OCI-LY1 (cell line): ENCODE results near the gene TMEM52.

Experiments used
- H2AFZ ChIP-seq: fragments of 200-600 bp; sonication (generic), shearing (Covaris generic); 2 replicates; pipeline ENCODE4 v1.6.0; 2014; ENCODE audit warnings: antibody characterized with exemption, mild to moderate bottlenecking, low read length
- H3F3A ChIP-seq: fragments of 200-600 bp; sonication (generic), shearing (Covaris generic); 2 replicates; pipeline ENCODE4 v1.6.0; 2014; ENCODE audit warnings: mild to moderate bottlenecking, antibody characterized with exemption, low read length, moderate library complexity; ENCODE audit not compliant: insufficient read depth
- H3K27ac ChIP-seq: fragments of 200-600 bp; sonication (generic); 2 replicates; pipeline ENCODE4 v1.5.1; 2014; ENCODE audit warnings: low read length, mixed run types, mild to moderate bottlenecking, low read depth; ENCODE audit not compliant: poor library complexity, severe bottlenecking
- H3K27me3 ChIP-seq: fragments of 200-600 bp; sonication (generic); 2 replicates; pipeline ENCODE4 v1.6.0; 2014; ENCODE audit warnings: antibody characterized with exemption, mild to moderate bottlenecking, low read length, moderate library complexity; ENCODE audit not compliant: insufficient read depth
- H3K36me3 ChIP-seq: fragments of 200-600 bp; sonication (generic); 2 replicates; pipeline ENCODE4 v1.6.1; 2014; ENCODE audit warnings: mild to moderate bottlenecking, antibody characterized with exemption, low read length, moderate library complexity, mixed read lengths; ENCODE audit not compliant: insufficient read depth
- H3K4me1 ChIP-seq: fragments of 200-600 bp; sonication (generic); 2 replicates; pipeline ENCODE4 v1.5.1; 2014; ENCODE audit warnings: mild to moderate bottlenecking, low read length, moderate library complexity; ENCODE audit not compliant: insufficient read depth, severe bottlenecking
- H3K4me2 ChIP-seq: fragments of 200-600 bp; sonication (generic), shearing (Covaris generic); 2 replicates; pipeline ENCODE4 v1.6.1; 2014; ENCODE audit warnings: low read length
- H3K4me3 ChIP-seq: fragments of 200-600 bp; sonication (generic); 2 replicates; pipeline ENCODE4 v1.5.1; 2014; ENCODE audit warnings: low read length, low read depth, mild to moderate bottlenecking, mixed read lengths; ENCODE audit not compliant: poor library complexity, severe bottlenecking
- H3K79me2 ChIP-seq: fragments of 200-600 bp; shearing (Covaris generic); 2 replicates; pipeline ENCODE4 v1.6.1; 2016; ENCODE audit warnings: mixed run types, low read length, mixed read lengths; ENCODE audit not compliant: insufficient read depth
- H3K9ac ChIP-seq: fragments of 200-600 bp; sonication (generic), shearing (Covaris generic); 2 replicates; pipeline ENCODE4 v1.6.1; 2014; ENCODE audit warnings: mild to moderate bottlenecking, low read length, mixed read lengths
- H3K9me2 ChIP-seq: fragments of 200-600 bp; sonication (generic), shearing (Covaris generic); 2 replicates; pipeline ENCODE4 v1.6.1; 2014; ENCODE audit warnings: low read depth, mild to moderate bottlenecking, low read length, mixed read lengths
- H3K9me3 ChIP-seq: fragments of 200-600 bp; shearing (Covaris generic); 2 replicates; pipeline ENCODE4 v1.6.1; 2014; ENCODE audit warnings: low read length, mixed read lengths
- H4K20me1 ChIP-seq: fragments of 200-600 bp; sonication (generic), shearing (Covaris generic); 2 replicates; pipeline ENCODE4 v1.6.0; 2016; ENCODE audit warnings: mild to moderate bottlenecking, low read length; ENCODE audit not compliant: insufficient read depth
- EZH2 ChIP-seq: fragments of 200-600 bp; sonication (generic), shearing (Covaris generic); IDR thresholded peaks from 2 replicates; pipeline ENCODE4 v1.8.0; 2017; ENCODE audit warnings: borderline replicate concordance, mixed run types, mild to moderate bottlenecking, antibody characterized with exemption, low read length, moderate library complexity, mixed read lengths
- TF ChIP-seq, protein P1 (sequence below): fragments of 200-600 bp; sonication (generic), shearing (Covaris generic); IDR thresholded peaks from 2 replicates; pipeline ENCODE4 v1.5.1; 2017; ENCODE audit warnings: mild to moderate bottlenecking, antibody characterized with exemption, low read length, moderate library complexity, mixed read lengths

TMEM52 gene

DNA sequence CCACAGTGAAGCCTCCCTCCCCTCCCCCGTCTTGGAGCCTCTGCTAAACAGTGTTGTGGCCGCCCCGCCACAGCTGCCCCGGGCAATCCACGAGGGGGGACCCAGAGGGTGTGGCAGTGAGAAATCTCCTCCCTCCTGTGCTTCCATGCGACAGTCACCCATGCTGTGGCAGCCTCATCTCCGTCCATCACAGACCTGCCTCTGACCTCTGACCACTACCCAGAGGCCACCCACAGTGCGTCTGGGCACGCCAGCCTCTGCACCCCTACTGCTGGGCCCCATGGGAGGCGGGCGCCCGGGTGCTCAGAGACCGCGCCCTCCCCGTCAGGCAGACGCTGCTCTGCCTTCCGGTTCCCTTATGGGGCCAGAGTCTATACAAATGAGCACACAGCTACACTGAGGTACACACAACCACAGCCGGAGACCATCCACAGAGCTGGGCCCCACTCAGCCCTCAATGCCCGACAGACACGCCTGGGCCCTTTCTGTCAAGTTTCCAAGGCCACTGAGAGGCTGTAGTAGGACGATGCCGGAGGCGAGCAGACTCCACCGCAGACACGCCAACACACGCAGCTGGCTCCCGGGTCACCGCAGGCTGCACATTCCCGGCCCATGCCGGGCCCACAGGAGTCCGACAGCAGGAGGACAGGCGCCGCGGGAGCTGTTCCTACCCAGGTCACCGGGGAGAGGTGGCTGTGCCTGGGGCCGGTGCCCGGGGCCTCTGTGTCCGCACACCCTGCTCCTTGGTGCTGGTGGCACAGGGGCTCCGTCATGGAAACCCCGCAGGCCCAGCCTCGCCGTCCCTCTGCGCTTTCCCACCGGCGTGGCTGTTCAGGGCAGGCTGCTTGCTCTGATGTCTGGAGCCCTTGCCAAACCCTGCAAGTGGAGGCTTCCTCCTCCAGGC, 23.9 kb upstream of the TMEM52 start:
- Histone ChIP-seq H3F3A (no peaks in the 10 kb centered on the region), H3K4me2 (peak overlapping the region; percentile 58), H3K27ac (no peak overlapping the region), H3K4me3 (peak overlapping the region; percentile 43), H3K4me1 (peaks cover 16% of the 10 kb centered on the region), H3K27me3 (peaks cover 5% of the 10 kb centered on the region; the same call in 1 of the 2 replicates), H3K36me3 (no peaks in the 10 kb centered on the region), H2AFZ (no peak overlapping the region), H3K9ac (peak overlapping the region; percentile 23; the same call in 1 of the 2 replicates), H3K9me3 (no peaks in the 10 kb centered on the region), H3K79me2 (no peaks in the 10 kb centered on the region), H3K9me2 (no peaks in the 10 kb centered on the region), H4K20me1 (no peaks in the 10 kb centered on the region)
- no peak for TF ChIP-seq EZH2
- TF ChIP-seq, protein P1, sequence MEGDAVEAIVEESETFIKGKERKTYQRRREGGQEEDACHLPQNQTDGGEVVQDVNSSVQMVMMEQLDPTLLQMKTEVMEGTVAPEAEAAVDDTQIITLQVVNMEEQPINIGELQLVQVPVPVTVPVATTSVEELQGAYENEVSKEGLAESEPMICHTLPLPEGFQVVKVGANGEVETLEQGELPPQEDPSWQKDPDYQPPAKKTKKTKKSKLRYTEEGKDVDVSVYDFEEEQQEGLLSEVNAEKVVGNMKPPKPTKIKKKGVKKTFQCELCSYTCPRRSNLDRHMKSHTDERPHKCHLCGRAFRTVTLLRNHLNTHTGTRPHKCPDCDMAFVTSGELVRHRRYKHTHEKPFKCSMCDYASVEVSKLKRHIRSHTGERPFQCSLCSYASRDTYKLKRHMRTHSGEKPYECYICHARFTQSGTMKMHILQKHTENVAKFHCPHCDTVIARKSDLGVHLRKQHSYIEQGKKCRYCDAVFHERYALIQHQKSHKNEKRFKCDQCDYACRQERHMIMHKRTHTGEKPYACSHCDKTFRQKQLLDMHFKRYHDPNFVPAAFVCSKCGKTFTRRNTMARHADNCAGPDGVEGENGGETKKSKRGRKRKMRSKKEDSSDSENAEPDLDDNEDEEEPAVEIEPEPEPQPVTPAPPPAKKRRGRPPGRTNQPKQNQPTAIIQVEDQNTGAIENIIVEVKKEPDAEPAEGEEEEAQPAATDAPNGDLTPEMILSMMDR: no peak

DNA sequence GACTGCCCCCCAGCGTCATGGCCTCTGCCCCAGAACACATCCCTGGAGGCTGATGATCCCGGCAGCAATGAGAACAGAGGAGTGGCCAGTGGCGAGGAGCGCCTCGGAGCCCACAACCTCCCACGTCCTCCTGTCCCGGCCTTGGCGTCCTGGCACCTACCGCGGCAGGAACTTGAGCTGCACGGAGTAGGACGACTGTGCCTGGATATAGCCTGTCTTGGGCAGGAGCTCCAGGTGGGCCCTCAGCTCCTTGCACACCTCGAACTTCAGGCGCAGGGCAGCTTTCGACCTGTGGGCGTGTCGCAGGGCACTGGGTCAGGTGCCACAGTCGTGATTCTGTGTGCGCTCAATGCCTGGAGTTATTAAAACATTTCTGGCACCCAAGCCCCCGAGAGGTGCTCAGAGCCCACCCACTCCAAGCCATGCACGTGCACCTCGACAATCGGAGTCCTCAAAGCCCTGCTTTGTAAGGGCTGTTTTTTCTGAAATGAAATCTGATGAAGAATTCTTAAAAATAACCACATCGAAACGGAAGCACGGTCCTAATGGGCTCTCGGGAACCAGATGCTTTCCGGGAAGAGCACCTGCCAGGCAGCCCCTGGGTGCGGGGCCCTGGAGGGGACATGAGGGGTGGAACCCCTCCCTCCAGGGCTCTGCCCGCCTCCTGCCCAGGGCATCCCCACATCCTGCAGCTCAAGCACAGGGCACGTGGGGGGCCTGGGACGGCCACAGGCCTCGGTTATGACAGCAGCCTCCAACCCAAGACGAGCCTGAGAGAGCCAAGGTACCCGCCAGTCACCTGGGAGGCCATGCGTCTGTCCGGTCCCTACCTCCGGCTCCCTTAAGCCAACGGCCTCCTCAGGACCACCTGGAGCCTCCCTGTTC, 23.0 kb upstream of the TMEM52 start:
- H3K27ac ChIP-seq: no peak overlapping the region
- H3K4me1 ChIP-seq: peaks cover 16% of the 10 kb centered on the region
- H3K4me3 ChIP-seq: peak overlapping the region; percentile 43
- H3K79me2 ChIP-seq: no peaks in the 10 kb centered on the region
- no peak overlapping the region; the same call in 1 of the 2 replicates for H3K9ac ChIP-seq
- no peaks in the 10 kb centered on the region for H3K9me2 ChIP-seq
- H3K27me3 ChIP-seq: peaks cover 5% of the 10 kb centered on the region; the same call in 1 of the 2 replicates
- no peaks in the 10 kb centered on the region for H3K36me3 ChIP-seq
- H4K20me1 ChIP-seq: no peaks in the 10 kb centered on the region
- TF ChIP-seq EZH2: no peak
- TF ChIP-seq, protein P1: no peak
- H3F3A ChIP-seq: no peaks in the 10 kb centered on the region
- no peak overlapping the region for H2AFZ ChIP-seq
- H3K4me2 ChIP-seq: peak overlapping the region; percentile 58; the same call in 1 of the 2 replicates
- no peaks in the 10 kb centered on the region for H3K9me3 ChIP-seq

DNA sequence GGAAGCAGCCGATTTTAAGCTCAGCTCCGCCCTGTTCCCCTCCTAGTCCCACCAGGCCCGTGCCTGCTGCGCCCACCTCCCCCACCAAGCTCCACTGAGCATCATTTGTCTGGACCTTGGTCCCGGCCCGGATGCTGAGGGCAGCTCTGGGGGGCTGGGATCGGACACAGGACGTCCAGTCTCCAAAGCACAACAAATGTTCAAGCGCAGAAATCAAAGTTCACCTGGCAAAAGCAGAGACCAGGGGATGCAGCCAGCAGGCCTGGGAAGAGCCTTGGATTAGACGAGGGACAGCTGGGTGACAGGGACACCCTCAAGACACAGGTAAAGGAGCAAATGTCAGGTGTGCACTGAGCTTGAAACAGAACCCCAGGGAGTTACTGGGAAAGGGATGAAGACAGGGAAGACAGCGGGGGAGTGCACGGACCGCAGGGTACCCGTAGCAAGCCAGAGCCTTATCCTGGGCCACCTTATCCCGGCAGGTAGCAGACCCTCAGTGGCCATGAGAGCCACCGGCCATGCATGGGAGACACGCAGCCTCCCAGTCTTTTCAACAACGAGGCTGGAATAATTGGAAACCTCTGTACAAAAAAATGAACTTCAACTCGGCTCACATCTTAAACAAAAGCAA, 22.2 kb upstream of the TMEM52 start:
- H3K9me2 ChIP-seq: no peaks in the 10 kb centered on the region
- H3K9me3 ChIP-seq: no peaks in the 10 kb centered on the region
- no peak overlapping the region for H3K27ac ChIP-seq
- H3K36me3 ChIP-seq: no peaks in the 10 kb centered on the region
- TF ChIP-seq, protein P1: no peak
- no peak for TF ChIP-seq EZH2
- peaks cover 16% of the 10 kb centered on the region for H3K4me1 ChIP-seq
- H2AFZ ChIP-seq: no peak overlapping the region
- H3K9ac ChIP-seq: no peak overlapping the region
- no peaks in the 10 kb centered on the region for H3K79me2 ChIP-seq
- no peaks in the 10 kb centered on the region for H4K20me1 ChIP-seq
- no peak overlapping the region for H3K4me2 ChIP-seq
- H3F3A ChIP-seq: no peaks in the 10 kb centered on the region
- peaks cover 5% of the 10 kb centered on the region; the same call in 1 of the 2 replicates for H3K27me3 ChIP-seq
- no peak overlapping the region for H3K4me3 ChIP-seq
